Urinary bladder (tissue), 4 donors: ENCODE data around the gene TRUB1. TPM values are rescaled to one million over a fixed set of nuclear protein-coding genes. Genes with fewer than 3 reads are reported as not detected.

ENCODE experiments used
- DNase-seq: peaks from one replicate; pipeline ENCODE4 v3.0.0-alpha.2; 2015; ENCODE audit errors: extremely low spot score
- H3K27ac ChIP-seq: one replicate; pipeline ENCODE4 v1.5.1; 2013; ENCODE audit warnings: low read depth, mild to moderate bottlenecking, moderate library complexity
- H3K36me3 ChIP-seq: one replicate; pipeline ENCODE4 v1.6.1; 2013; ENCODE audit warnings: mild to moderate bottlenecking, moderate library complexity; ENCODE audit not compliant: insufficient read depth
- H3K4me1 ChIP-seq: one replicate; pipeline ENCODE4 v1.6.1; 2013; ENCODE audit warnings: mild to moderate bottlenecking, moderate library complexity; ENCODE audit not compliant: insufficient read depth
- H3K4me3 ChIP-seq: one replicate; pipeline ENCODE4 v1.5.1; 2013; ENCODE audit warnings: low read depth, low read length
- WGBS: extraction: QIAGEN DNeasy Blood & Tissue Kit; methylation state at CpG from one replicate; pipeline ENCODE4 v1.1.7; 2013; 5-methylcytosine and 5-hydroxymethylcytosine counted together
- polyA plus RNA-seq: library from polyadenylated mRNA; stranded (reverse); fragments of 200-250 nt; gene quantifications from one replicate; pipeline ENCODE4 v1.2.3, GENCODE V29; 2013
- small RNA-seq: library from RNA; depleted of rRNA; stranded (forward); fragments of <200 nt; gene quantifications from one replicate; pipeline ENCODE3, GENCODE V24; 2014
- total RNA-seq: library from RNA; depleted of rRNA; stranded (reverse); fragments of >200 nt; gene quantifications from one replicate; pipeline ENCODE4 v1.2.3, GENCODE V29; 2014
- donor health status: healthy with polysubstance abuse.
- donor health status: healthy.

Gene TRUB1
- total and polyA plus RNA-seq, 2 donors, result 10.4 to 39.0 TPM

DNA sequence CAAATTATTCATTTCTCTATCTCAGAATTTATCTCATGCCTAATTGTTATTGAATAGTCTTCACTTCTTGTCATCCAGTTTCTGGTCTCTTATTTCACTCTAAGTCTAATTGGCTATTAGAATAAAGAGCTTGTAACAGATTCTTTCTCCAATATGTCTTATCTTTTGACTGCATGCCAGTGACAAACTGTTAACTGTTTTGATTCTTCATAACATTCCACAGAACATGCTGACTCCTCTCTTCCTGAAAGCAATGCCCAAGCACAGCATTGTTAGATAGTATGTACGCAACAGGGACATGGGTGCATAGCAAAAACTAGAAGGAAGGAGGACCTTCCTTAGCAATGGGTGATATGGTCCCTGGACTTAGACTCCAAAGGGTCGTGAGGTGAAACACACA lies 65.4 kb downstream of the TRUB1 start:
- H3K4me1 ChIP-seq, result no peaks in the 10 kb centered on the region
- no peaks in the 10 kb centered on the region for H3K36me3 ChIP-seq
- H3K4me3 ChIP-seq, result no peak overlapping the region
- H3K27ac ChIP-seq, result no peak overlapping the region
- no peak for DNase-seq
- WGBS, result 88% methylated on average over 2 of the region's 2 CpGs

DNA sequence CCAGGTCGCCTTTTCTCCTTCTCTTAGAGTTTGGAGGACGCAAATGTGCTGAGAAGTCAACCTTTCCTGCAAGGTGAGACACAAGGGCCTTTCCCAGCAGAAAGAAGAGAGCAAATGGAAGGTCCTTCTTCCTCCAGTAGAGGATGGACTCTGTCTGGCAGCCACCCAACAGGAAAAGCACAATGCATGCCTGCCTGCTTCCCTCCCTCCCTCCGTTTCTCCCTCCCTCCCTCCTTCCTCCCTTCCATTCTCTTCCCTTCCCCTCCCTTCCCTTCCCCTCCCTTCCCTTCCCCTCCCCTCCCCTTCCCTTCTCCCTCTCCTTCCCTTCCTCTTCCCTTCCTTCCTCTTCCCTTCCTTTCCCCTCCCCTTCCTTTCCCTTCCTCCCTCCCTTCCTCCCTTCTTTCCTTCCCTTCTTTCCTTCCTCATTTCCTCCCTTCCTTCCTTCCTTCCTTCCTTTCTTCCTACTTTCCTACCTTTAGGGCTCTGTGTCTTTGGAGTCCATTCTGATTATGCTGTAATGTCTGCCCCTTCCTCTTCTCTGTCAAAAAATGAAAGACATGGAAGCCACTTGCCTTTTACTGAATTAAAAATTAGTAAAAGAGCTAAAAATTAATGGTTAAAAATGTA lies 66.4 kb downstream of the TRUB1 start:
- Histone ChIP-seq H3K4me3 (no peak overlapping the region), H3K27ac (no peak overlapping the region), H3K4me1 (no peaks in the 10 kb centered on the region), H3K36me3 (no peaks in the 10 kb centered on the region)
- DNase-seq, result no peak
- WGBS, result 88% methylated on average over 3 of the region's 3 CpGs

DNA sequence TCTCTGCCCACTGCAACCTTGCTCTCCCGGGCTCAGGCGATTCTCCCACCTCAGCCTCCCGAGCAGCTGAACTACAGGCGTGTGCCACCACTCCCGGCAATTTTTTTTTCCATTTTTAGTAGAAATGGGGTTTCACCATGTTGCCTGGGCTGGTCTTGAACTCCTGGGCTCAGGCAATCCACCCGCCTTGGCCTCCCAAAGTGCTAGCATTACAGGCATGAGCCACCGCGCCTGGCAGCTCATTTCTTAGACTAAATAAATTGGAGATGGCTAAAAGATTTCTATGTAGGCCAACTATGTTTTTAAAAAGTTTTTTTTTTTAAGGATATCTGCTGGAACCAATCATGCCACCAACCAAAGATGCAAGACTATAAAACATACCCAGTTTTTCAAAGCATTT lies 67.8 kb downstream of the TRUB1 start:
- Histone ChIP-seq H3K27ac (no peak overlapping the region), H3K4me1 (no peaks in the 10 kb centered on the region)
- 96% methylated on average over 8 of the region's 8 CpGs for WGBS

DNA sequence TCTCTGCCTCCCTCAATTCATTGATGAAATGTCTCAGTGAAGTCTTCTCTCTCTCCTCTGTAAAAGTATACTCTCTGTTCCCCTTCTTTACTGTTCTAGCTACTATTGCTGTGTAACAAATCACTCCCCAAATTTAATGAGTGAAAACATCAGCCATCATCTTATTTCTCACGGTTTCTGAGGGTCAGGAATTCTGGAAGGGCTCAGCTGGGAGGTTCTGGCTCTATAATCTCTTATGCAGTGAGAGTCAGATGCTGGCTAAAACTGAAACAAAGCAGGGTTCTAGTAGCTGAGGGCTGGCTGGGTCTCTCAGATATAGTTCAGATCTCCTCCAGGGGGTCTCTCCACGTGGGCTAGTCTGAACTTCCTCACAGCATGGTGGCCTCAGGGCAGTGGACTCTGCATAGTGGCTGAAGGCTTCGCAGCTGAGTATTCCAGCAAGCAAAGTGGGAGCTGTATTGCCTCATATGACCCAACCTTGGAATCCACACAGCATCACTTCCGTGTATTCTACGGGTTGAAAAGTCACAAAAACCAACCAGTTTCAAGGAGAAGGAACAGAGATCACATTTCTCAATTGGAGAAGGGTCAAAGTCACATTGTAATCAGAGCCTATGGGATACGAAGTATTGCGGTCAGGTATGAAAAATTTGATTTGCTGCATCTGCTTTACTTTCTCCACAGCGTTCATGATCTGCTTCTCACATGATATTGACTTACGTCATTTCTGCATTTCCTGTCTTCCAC lies 80.4 kb downstream of the TRUB1 start:
- DNase-seq, result no peak
- Histone ChIP-seq H3K27ac (no peak overlapping the region), H3K4me1 (no peaks in the 10 kb centered on the region), H3K4me3 (no peak overlapping the region), H3K36me3 (no peaks in the 10 kb centered on the region)
- 85% methylated on average over 9 of the region's 9 CpGs for WGBS

More for the DNA sequence above, 67.8 kb downstream of the TRUB1 start:
- no peak overlapping the region for H3K4me3 ChIP-seq
- no peak for DNase-seq
- H3K36me3 ChIP-seq, result no peaks in the 10 kb centered on the region

DNA sequence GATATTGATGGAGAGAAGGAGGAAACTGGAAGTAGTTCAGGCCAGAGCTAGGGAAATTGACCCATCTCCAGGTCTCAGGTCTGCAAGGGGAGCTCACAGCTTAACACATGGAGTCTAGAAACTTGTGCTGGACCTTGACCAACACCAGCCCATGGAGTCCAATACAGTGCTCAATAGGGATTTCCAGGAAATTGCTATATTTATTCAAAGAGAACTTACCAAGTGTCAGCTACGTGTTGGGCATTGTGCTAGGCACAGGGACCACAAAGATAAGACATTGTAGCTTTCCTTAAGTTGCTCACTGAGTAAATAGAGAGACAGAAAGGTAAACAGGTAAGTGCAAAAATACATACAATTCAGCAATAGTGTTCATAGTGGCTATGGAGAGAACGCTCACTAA lies 82.5 kb downstream of the TRUB1 start:
- DNase-seq, result no peak
- H3K4me3 ChIP-seq, result no peak overlapping the region
- no peaks in the 10 kb centered on the region for H3K4me1 ChIP-seq
- H3K27ac ChIP-seq, result no peak overlapping the region
- no peaks in the 10 kb centered on the region for H3K36me3 ChIP-seq
- WGBS, result 86% methylated on average over 2 of the region's 2 CpGs

DNA sequence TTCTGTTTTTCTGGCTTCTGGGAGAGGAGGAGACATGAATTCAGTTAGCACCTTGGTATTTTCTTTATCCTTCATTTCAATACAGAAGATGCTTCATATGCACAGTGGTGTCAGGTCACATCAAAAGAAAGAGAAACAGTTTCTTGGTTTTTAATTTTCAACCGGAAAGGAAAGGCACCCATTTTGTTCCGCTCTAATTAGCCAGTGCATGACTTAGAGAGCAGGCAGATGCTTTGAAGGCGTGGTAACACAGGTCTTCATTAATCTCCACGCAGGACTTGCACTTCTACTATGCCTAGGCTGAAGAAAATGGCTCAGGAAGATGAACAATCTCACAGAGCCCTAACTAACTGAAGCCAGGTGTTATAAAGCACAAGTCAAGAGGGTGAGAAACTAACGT lies 84.7 kb downstream of the TRUB1 start:
- H3K27ac ChIP-seq, result no peak overlapping the region
- H3K4me3 ChIP-seq, result no peak overlapping the region
- 79% methylated on average over 5 of the region's 5 CpGs for WGBS
- no peaks in the 10 kb centered on the region for H3K4me1 ChIP-seq
- DNase-seq, result no peak
- no peaks in the 10 kb centered on the region for H3K36me3 ChIP-seq

DNA sequence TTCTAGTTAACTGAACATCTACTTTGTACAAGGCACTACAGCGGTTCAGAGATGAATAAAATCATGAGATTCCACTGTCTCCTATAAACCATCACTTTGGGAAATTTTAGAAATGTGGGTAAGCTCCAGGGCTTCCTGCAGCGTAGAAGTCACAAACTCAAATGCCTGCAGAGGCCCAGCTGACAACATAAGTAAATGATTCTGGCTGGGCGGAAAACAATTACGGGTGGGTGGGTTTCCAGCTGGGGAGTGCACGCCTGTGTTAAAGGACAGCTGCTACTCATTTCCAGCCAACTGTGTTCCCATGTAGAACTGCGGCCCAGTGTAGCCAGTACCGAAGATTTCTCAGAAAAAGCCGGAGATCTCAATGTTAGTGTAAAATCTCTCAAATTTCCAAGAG lies 85.7 kb downstream of the TRUB1 start:
- H3K27ac ChIP-seq, result no peak overlapping the region
- no peaks in the 10 kb centered on the region for H3K36me3 ChIP-seq
- 80% methylated on average over 8 of the region's 8 CpGs for WGBS
- H3K4me3 ChIP-seq, result no peak overlapping the region
- DNase-seq, result no peak
- H3K4me1 ChIP-seq, result no peaks in the 10 kb centered on the region

DNA sequence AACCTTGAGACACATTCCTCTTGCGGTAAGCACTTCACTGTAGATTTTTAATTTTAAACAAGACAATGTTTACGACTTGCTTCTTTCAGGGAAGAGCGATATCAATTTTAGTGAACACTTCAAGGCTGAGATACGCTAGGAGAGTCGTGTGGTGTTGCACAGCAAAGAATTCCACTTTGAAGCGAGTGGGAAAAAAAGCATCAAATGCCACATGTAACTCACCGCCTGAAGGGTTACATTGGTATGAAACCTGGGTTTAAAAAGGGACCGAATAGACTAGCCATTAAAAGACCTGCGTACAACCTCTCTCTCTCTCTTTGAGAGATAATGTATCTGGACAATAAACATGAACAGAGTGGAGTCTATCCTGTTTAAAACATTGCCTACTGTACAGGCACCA lies 86.4 kb downstream of the TRUB1 start:
- Histone ChIP-seq H3K4me1 (no peaks in the 10 kb centered on the region), H3K27ac (no peak overlapping the region), H3K4me3 (no peak overlapping the region), H3K36me3 (no peaks in the 10 kb centered on the region)
- no peak for DNase-seq
- WGBS, result 62% methylated on average over 9 of the region's 9 CpGs

DNA sequence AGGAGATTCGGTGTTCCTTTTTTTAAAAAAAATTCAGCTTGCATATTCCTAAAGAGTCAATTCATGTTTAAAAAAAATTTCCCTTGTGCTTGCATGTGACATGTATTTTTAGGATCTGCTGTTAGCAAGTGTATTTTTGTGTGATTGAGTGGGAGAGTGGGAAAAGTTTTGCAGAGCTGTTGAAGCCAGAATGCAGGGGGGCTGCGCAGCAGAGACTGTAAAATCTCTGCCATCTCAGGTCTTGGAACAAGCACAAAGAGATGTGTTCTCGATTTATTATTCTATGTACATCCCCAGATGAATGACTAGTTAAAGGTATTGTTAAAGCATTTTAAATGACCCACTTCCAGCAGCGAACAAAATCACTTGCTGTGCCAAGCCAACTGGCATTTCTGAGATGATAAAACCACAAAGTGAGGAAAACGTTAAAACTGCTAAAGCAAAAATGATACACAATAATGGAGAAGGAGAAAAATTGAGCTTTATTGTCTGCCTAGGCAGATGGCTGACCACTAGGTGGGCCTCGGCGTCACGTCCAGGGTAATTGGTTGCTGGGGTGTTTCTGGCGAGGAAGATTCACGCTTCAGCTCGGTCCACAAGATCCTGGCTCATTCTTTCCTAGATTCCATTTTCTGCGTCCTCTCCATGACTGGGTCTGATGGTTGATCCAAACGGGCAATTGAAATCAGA lies 88.2 kb downstream of the TRUB1 start:
- H3K27ac ChIP-seq, result no peak overlapping the region
- no peak for DNase-seq
- H3K36me3 ChIP-seq, result no peaks in the 10 kb centered on the region
- H3K4me1 ChIP-seq, result no peaks in the 10 kb centered on the region
- no peak overlapping the region for H3K4me3 ChIP-seq
- WGBS, result 73% methylated on average over 13 of the region's 13 CpGs

DNA sequence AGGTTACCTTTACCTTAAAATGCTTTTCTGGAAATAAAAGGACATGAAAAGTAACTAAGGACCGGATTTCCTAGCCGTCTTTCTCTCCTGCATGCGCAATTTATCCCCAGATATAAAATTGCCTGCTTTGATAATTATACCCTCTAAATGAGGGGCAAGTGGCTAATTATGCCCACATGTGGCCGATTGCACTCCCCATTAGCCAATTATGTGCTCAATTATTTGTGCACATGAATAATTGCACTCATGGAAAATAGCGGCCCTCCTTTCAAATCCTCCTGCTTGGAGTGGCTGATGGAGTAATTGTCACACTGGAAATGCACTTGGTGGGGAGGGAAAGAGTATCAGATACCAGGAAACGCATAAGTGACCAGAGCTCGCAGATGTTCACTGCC lies 88.7 kb downstream of the TRUB1 start:
- Histone ChIP-seq H3K27ac (no peak overlapping the region), H3K4me3 (no peak overlapping the region), H3K36me3 (no peaks in the 10 kb centered on the region), H3K4me1 (no peaks in the 10 kb centered on the region)
- WGBS, result 93% methylated on average over 7 of the region's 7 CpGs
- no peak for DNase-seq

Small RNAs within 50 kb of the gene (small RNA-seq; reads per million reads assigned to genes)
- gene RNU6-1121P, result not detected

Other genes starting within 250 kb of the TRUB1 start
- gene FHIP2A, start 116.4 kb upstream of the TRUB1 start, total RNA-seq, result 58.0 TPM
- gene FHIP2A, start 116.4 kb upstream of the TRUB1 start, polyA plus RNA-seq, result 13.7 TPM
- gene ATRNL1, start 155.2 kb downstream of the TRUB1 start, total RNA-seq, result 153 TPM
- 1.9 TPM for gene ATRNL1, start 155.2 kb downstream of the TRUB1 start, polyA plus RNA-seq